GM11168 (cell line): ENCODE measurements around the gene HOXB8.

Source experiments
- in situ Hi-C: fragments of 300-500 bp; cut with MboI; formaldehyde crosslinking; loops from one replicate; pipeline ENCODE4 v1.12.0; 2022; ENCODE audit warnings: low sequenced_read_pairs; ENCODE audit not compliant: unreplicated experiment

HOXB8 gene

GRCh38 chr17:48625495-48626244 is 10.6 kb upstream of the HOXB8 start:
- in situ Hi-C loops = no loop called here

- in situ Hi-C loops = no loop called here
Observed at GRCh38 chr17:48624544-48625494, 9.7 kb upstream of the HOXB8 start.

- in situ Hi-C loops = no loop called here
Observed at GRCh38 chr17:48624118-48624517, 9.0 kb upstream of the HOXB8 start.

- in situ Hi-C loops = no loop called here
Observed at GRCh38 chr17:48623583-48623982, 8.5 kb upstream of the HOXB8 start.

- in situ Hi-C loops = no loop called here
Observed at GRCh38 chr17:48622857-48623256, 7.8 kb upstream of the HOXB8 start.

- in situ Hi-C loops = no loop called here
Observed at GRCh38 chr17:48621410-48622392, 6.6 kb upstream of the HOXB8 start.

- in situ Hi-C loops = no loop called here
Observed at GRCh38 chr17:48620461-48621139, 5.5 kb upstream of the HOXB8 start.

GRCh38 chr17:48619826-48620449 is 4.8 kb upstream of the HOXB8 start:
- in situ Hi-C loops = no loop called here

- in situ Hi-C loops = no loop called here
Observed at GRCh38 chr17:48618256-48618896, 3.3 kb upstream of the HOXB8 start.

GRCh38 chr17:48617471-48618255 is 2.6 kb upstream of the HOXB8 start:
- in situ Hi-C loops = no loop called here

- in situ Hi-C loops = no loop called here
Observed at GRCh38 chr17:48616717-48617470, 1.8 kb upstream of the HOXB8 start.

GRCh38 chr17:48615963-48616716 is 1.0 kb upstream of the HOXB8 start:
- in situ Hi-C loops = no loop called here

GRCh38 chr17:48613862-48614694 is 1.0 kb downstream of the HOXB8 start:
- in situ Hi-C loops = no loop called here

- in situ Hi-C loops = no loop called here
Observed at GRCh38 chr17:48612854-48613691, 2.0 kb downstream of the HOXB8 start.

- in situ Hi-C loops = no loop called here
Observed at GRCh38 chr17:48612456-48612853, 2.6 kb downstream of the HOXB8 start.
